WTC11 (cell line): ENCODE results near the gene MRTFA. TPM values are rescaled to one million over a fixed set of nuclear protein-coding genes. Genes with fewer than 3 reads are reported as not detected.

Source experiments
- ATAC-seq: fragments of 200-7000 bp; cut with Tn5 transposase; 2 replicates; pipeline ENCODE4 v1.10.0; 2021; ENCODE audit warnings: mild to moderate bottlenecking, moderate library complexity
- CTCF ChIA-PET: fragments of 300-600 bp; sonication (Branson Sonifier 250); formaldehyde crosslinking; loops from one replicate; lab custom pipeline; 2021; ENCODE audit warnings: antibody characterized with exemption; lab: Charles Lee
- POLR2A ChIA-PET: fragments of 350-600 bp; sonication (Branson Sonifier 250); formaldehyde crosslinking; loops from one replicate; lab custom pipeline; 2021; ENCODE audit warnings: antibody characterized with exemption; lab: Charles Lee
- DNase-seq: peaks from one replicate; pipeline ENCODE4 v3.0.0; 2021; ENCODE audit warnings: low spot score
- H3K27ac Mint-ChIP-seq: 2 replicates; pipeline ENCODE4 v1.8.0; 2021; ENCODE audit warnings: mixed read lengths
- H3K27me3 Mint-ChIP-seq: 2 replicates; pipeline ENCODE4 v1.8.0; 2021; ENCODE audit warnings: low read depth, mild to moderate bottlenecking, moderate library complexity, mixed read lengths
- H3K36me3 Mint-ChIP-seq: 2 replicates; pipeline ENCODE4 v1.8.0; 2021; ENCODE audit warnings: mixed read lengths
- H3K4me1 Mint-ChIP-seq: 2 replicates; pipeline ENCODE4 v1.8.0; 2022; ENCODE audit warnings: mixed read lengths
- H3K4me3 Mint-ChIP-seq: 2 replicates; pipeline ENCODE4 v1.8.0; 2021; ENCODE audit warnings: mild to moderate bottlenecking, moderate library complexity, mixed read lengths
- H3K9me3 Mint-ChIP-seq: 2 replicates; pipeline ENCODE4 v1.8.0; 2021; ENCODE audit warnings: mixed read lengths
- ATF1 ChIP-seq: sonication (generic); formaldehyde crosslinking; IDR thresholded peaks from 2 replicates; pipeline ENCODE4 v1.8.1; 2023; ENCODE audit warnings: mild to moderate bottlenecking, moderate library complexity, missing genetic modification reagents
- CREM ChIP-seq: sonication (generic); formaldehyde crosslinking; IDR thresholded peaks from 2 replicates; pipeline ENCODE4 v1.8.1; 2022; ENCODE audit warnings: mild to moderate bottlenecking, missing genetic modification reagents, moderate library complexity
- GABPB1 ChIP-seq: sonication (generic); formaldehyde crosslinking; IDR thresholded peaks from 2 replicates; pipeline ENCODE4 v1.8.1; 2023; ENCODE audit warnings: mild to moderate bottlenecking, missing genetic modification reagents
- HMGA2 ChIP-seq: fragments of 250-450 bp; sonication (Bioruptor Pico); IDR thresholded peaks from 2 replicates; pipeline ENCODE4 v1.4.0; 2021; ENCODE audit warnings: mild to moderate bottlenecking, moderate library complexity
- SMAD3 ChIP-seq: sonication (generic); formaldehyde crosslinking; IDR thresholded peaks from 2 replicates; pipeline ENCODE4 v1.8.0; 2022; ENCODE audit warnings: missing genetic modification reagents, mild to moderate bottlenecking, borderline replicate concordance
- ZBTB21 ChIP-seq: sonication (generic); formaldehyde crosslinking; IDR thresholded peaks from 2 replicates; pipeline ENCODE4 v1.8.1; 2023; ENCODE audit warnings: mild to moderate bottlenecking, missing genetic modification reagents, borderline replicate concordance
- ZNF232 ChIP-seq: sonication (generic); formaldehyde crosslinking; IDR thresholded peaks from 2 replicates; pipeline ENCODE4 v1.8.0; 2022; ENCODE audit warnings: mild to moderate bottlenecking, missing genetic modification reagents
- total RNA-seq: library from RNA; stranded (reverse); gene quantifications from 3 replicates; pipeline ENCODE4 v1.2.3, GENCODE V29; 2021
- TF ChIP-seq, protein P1 (sequence below): sonication (generic); formaldehyde crosslinking; IDR thresholded peaks from 2 replicates; pipeline ENCODE4 v1.8.0; 2022; ENCODE audit warnings: mild to moderate bottlenecking, missing genetic modification reagents
- TF ChIP-seq, protein P2 (sequence below): fragments of 200-600 bp; IDR thresholded peaks from 2 replicates; pipeline ENCODE4 v1.8.0; 2022; ENCODE audit warnings: antibody characterized with exemption
- TF ChIP-seq, protein P3 (sequence below): sonication (generic); formaldehyde crosslinking; IDR thresholded peaks from 2 replicates; pipeline ENCODE4 v1.8.0; 2022; ENCODE audit warnings: mild to moderate bottlenecking, missing genetic modification reagents
- TF ChIP-seq, protein P4 (sequence below): sonication (generic); formaldehyde crosslinking; IDR thresholded peaks from 2 replicates; pipeline ENCODE4 v1.8.1; 2023; ENCODE audit warnings: mild to moderate bottlenecking, missing genetic modification reagents
- TF ChIP-seq, protein P5 (sequence below): fragments of 250-450 bp; sonication (Bioruptor Pico); IDR thresholded peaks from 2 replicates; pipeline ENCODE4 v1.9.0; 2021; ENCODE audit warnings: mild to moderate bottlenecking, borderline replicate concordance
- TF ChIP-seq, protein P6 (sequence below): fragments of 250-450 bp; sonication (Bioruptor Pico); IDR thresholded peaks from 2 replicates; pipeline ENCODE4 v1.9.0; 2021; ENCODE audit warnings: moderate library complexity, mild to moderate bottlenecking, inconsistent platforms, borderline replicate concordance
- TF ChIP-seq, protein P7 (sequence below): sonication (generic); formaldehyde crosslinking; IDR thresholded peaks from 2 replicates; pipeline ENCODE4 v1.8.1; 2022; ENCODE audit warnings: mild to moderate bottlenecking, moderate library complexity, missing genetic modification reagents

MRTFA gene
- total RNA-seq, 1 experiment from 2014 or later: 48.4 TPM

DNA sequence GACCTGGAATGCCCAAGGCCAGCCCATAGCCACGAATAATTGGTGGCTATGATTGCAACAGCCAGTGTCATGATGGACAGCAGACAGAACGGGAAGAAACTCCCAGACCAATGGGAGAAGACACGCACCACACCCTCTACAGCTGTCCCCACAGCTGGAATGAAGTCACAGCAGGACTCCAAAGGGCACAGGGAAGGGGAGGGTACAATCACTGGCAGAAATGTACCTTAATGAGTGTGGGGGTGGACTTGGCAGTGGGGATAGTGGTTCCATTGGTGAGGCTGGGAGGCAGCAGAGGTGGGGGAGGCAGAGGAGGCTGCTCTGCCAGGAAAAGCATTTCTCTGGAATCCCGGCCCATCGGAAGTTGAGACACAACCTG is 213.2 kb downstream of the MRTFA start (continued):
- TF ChIP-seq, protein P1, sequence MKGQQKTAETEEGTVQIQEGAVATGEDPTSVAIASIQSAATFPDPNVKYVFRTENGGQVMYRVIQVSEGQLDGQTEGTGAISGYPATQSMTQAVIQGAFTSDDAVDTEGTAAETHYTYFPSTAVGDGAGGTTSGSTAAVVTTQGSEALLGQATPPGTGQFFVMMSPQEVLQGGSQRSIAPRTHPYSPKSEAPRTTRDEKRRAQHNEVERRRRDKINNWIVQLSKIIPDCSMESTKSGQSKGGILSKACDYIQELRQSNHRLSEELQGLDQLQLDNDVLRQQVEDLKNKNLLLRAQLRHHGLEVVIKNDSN (CRISPR knock-in tag): no peak
- TF ChIP-seq, protein P2, sequence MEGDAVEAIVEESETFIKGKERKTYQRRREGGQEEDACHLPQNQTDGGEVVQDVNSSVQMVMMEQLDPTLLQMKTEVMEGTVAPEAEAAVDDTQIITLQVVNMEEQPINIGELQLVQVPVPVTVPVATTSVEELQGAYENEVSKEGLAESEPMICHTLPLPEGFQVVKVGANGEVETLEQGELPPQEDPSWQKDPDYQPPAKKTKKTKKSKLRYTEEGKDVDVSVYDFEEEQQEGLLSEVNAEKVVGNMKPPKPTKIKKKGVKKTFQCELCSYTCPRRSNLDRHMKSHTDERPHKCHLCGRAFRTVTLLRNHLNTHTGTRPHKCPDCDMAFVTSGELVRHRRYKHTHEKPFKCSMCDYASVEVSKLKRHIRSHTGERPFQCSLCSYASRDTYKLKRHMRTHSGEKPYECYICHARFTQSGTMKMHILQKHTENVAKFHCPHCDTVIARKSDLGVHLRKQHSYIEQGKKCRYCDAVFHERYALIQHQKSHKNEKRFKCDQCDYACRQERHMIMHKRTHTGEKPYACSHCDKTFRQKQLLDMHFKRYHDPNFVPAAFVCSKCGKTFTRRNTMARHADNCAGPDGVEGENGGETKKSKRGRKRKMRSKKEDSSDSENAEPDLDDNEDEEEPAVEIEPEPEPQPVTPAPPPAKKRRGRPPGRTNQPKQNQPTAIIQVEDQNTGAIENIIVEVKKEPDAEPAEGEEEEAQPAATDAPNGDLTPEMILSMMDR: no peak

DNA sequence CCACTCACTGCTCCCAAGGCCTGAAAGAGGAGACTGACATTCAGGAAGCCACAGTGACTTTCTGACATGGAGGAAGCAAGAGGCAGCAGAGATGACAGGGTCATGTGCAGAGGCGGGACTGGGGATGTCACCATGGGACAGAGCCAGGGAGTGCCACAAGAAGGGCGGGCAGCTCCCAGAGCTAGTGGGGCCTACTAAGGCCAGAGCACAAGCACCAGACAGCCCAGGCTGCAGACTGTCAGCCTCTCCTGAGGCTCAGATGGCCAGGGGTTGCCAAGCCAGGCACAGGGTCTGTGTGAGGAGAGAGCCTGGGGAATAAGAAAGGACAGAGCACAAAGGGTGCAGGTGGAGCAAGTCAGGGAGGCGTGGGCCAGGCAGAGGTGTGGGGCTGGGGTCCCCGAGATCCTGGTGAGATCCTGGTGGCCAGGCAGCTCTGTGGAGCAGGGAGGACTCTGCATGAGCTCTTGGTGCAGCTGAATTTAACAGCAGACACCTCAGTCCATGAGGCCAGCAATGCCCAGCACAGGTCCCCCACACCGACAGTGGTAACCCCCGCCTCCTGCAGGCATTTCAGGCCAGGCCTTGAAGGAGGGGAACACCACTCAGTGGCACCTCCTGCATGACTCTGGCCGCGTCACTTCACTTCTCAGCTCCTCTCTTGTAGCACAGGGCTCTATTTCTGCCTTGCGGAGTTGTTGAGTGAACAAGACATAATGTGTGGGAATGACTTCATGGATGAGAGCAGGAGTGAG is 213.8 kb downstream of the MRTFA start:
- Mint-ChIP-seq H3K27me3 (no peaks in the 10 kb centered on the region), H3K4me3 (no peak overlapping the region), H3K27ac (peak overlapping the region; percentile 62; the same call in 1 of the 2 replicates), H3K4me1 (no peaks in the 10 kb centered on the region), H3K9me3 (no peaks in the 10 kb centered on the region), H3K36me3 (peaks cover 9% of the 10 kb centered on the region)
- CTCF ChIA-PET: no interaction called here
- ATAC-seq (no peak), DNase-seq (no peak)
- TF ChIP-seq HMGA2 (CRISPR knock-in tag): no peak
- TF ChIP-seq, protein P3, sequence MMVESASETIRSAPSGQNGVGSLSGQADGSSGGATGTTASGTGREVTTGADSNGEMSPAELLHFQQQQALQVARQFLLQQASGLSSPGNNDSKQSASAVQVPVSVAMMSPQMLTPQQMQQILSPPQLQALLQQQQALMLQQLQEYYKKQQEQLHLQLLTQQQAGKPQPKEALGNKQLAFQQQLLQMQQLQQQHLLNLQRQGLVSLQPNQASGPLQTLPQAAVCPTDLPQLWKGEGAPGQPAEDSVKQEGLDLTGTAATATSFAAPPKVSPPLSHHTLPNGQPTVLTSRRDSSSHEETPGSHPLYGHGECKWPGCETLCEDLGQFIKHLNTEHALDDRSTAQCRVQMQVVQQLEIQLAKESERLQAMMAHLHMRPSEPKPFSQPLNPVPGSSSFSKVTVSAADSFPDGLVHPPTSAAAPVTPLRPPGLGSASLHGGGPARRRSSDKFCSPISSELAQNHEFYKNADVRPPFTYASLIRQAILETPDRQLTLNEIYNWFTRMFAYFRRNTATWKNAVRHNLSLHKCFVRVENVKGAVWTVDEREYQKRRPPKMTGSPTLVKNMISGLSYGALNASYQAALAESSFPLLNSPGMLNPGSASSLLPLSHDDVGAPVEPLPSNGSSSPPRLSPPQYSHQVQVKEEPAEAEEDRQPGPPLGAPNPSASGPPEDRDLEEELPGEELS (CRISPR knock-in tag): no peak
- TF ChIP-seq, protein P4, sequence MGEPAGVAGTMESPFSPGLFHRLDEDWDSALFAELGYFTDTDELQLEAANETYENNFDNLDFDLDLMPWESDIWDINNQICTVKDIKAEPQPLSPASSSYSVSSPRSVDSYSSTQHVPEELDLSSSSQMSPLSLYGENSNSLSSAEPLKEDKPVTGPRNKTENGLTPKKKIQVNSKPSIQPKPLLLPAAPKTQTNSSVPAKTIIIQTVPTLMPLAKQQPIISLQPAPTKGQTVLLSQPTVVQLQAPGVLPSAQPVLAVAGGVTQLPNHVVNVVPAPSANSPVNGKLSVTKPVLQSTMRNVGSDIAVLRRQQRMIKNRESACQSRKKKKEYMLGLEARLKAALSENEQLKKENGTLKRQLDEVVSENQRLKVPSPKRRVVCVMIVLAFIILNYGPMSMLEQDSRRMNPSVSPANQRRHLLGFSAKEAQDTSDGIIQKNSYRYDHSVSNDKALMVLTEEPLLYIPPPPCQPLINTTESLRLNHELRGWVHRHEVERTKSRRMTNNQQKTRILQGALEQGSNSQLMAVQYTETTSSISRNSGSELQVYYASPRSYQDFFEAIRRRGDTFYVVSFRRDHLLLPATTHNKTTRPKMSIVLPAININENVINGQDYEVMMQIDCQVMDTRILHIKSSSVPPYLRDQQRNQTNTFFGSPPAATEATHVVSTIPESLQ (CRISPR knock-in tag): no peak
- TF ChIP-seq GABPB1: no peak
- no peak for TF ChIP-seq ZNF232 (CRISPR knock-in tag)
- TF ChIP-seq, protein P5, sequence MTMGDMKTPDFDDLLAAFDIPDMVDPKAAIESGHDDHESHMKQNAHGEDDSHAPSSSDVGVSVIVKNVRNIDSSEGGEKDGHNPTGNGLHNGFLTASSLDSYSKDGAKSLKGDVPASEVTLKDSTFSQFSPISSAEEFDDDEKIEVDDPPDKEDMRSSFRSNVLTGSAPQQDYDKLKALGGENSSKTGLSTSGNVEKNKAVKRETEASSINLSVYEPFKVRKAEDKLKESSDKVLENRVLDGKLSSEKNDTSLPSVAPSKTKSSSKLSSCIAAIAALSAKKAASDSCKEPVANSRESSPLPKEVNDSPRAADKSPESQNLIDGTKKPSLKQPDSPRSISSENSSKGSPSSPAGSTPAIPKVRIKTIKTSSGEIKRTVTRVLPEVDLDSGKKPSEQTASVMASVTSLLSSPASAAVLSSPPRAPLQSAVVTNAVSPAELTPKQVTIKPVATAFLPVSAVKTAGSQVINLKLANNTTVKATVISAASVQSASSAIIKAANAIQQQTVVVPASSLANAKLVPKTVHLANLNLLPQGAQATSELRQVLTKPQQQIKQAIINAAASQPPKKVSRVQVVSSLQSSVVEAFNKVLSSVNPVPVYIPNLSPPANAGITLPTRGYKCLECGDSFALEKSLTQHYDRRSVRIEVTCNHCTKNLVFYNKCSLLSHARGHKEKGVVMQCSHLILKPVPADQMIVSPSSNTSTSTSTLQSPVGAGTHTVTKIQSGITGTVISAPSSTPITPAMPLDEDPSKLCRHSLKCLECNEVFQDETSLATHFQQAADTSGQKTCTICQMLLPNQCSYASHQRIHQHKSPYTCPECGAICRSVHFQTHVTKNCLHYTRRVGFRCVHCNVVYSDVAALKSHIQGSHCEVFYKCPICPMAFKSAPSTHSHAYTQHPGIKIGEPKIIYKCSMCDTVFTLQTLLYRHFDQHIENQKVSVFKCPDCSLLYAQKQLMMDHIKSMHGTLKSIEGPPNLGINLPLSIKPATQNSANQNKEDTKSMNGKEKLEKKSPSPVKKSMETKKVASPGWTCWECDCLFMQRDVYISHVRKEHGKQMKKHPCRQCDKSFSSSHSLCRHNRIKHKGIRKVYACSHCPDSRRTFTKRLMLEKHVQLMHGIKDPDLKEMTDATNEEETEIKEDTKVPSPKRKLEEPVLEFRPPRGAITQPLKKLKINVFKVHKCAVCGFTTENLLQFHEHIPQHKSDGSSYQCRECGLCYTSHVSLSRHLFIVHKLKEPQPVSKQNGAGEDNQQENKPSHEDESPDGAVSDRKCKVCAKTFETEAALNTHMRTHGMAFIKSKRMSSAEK (CRISPR knock-in tag): no peak
- TF ChIP-seq ZBTB21 (CRISPR knock-in tag): no peak
- TF ChIP-seq SMAD3 (CRISPR knock-in tag): no peak
- no peak for TF ChIP-seq CREM (CRISPR knock-in tag)
- no peak for TF ChIP-seq ATF1 (CRISPR knock-in tag)
- TF ChIP-seq, protein P6, sequence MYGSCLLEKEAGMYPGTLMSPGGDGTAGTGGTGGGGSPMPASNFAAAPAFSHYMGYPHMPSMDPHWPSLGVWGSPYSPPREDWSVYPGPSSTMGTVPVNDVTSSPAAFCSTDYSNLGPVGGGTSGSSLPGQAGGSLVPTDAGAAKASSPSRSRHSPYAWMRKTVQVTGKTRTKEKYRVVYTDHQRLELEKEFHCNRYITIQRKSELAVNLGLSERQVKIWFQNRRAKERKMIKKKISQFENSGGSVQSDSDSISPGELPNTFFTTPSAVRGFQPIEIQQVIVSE (CRISPR knock-in tag): no peak
- TF ChIP-seq, protein P7, sequence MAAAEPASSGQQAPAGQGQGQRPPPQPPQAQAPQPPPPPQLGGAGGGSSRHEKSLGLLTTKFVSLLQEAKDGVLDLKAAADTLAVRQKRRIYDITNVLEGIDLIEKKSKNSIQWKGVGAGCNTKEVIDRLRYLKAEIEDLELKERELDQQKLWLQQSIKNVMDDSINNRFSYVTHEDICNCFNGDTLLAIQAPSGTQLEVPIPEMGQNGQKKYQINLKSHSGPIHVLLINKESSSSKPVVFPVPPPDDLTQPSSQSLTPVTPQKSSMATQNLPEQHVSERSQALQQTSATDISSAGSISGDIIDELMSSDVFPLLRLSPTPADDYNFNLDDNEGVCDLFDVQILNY (CRISPR knock-in tag): no peak
- POLR2A ChIA-PET: no interaction called here
